Stomach (tissue), 4 donors: ENCODE results near the gene MND1.

ENCODE experiments used
- EP300 ChIP-seq: sonication (generic); formaldehyde crosslinking; IDR thresholded peaks from one replicate; pipeline ENCODE4 v1.6.1; 2017; ENCODE audit warnings: antibody characterized with exemption
- POLR2A ChIP-seq, 4 donors: fragments of 450-650 bp; IDR thresholded peaks; one replicate each; pipeline ENCODE4 v1.6.1; 2016; ENCODE audit warnings: antibody characterized with exemption in 4 of 4, control low read depth in 2 of 4, mild to moderate bottlenecking in 1 of 4, moderate library complexity in 1 of 4
- POLR2AphosphoS5 ChIP-seq, 3 donors: sonication (generic); formaldehyde crosslinking; IDR thresholded peaks; one replicate each; pipeline ENCODE4 v1.6.1; 2016; ENCODE audit warnings: antibody characterized with exemption in 3 of 3
- TF ChIP-seq, protein P1 (sequence below), 7 experiments: fragments of 450-650 bp in 4 of 7; fragments of 200-600 bp in 3 of 7; sonication (generic) in 3 of 7; IDR thresholded peaks; one replicate each; pipeline ENCODE4 v1.5.1; 2016 to 2019; ENCODE audit warnings: antibody characterized with exemption in 7 of 7, control low read depth in 2 of 7, mild to moderate bottlenecking in 1 of 7

- TF ChIP-seq, protein P1, sequence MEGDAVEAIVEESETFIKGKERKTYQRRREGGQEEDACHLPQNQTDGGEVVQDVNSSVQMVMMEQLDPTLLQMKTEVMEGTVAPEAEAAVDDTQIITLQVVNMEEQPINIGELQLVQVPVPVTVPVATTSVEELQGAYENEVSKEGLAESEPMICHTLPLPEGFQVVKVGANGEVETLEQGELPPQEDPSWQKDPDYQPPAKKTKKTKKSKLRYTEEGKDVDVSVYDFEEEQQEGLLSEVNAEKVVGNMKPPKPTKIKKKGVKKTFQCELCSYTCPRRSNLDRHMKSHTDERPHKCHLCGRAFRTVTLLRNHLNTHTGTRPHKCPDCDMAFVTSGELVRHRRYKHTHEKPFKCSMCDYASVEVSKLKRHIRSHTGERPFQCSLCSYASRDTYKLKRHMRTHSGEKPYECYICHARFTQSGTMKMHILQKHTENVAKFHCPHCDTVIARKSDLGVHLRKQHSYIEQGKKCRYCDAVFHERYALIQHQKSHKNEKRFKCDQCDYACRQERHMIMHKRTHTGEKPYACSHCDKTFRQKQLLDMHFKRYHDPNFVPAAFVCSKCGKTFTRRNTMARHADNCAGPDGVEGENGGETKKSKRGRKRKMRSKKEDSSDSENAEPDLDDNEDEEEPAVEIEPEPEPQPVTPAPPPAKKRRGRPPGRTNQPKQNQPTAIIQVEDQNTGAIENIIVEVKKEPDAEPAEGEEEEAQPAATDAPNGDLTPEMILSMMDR (IDR thresholded peaks at IDR 0.05) = no peak
- no peak for TF ChIP-seq EP300
- no peak for TF ChIP-seq POLR2AphosphoS5 (IDR thresholded peaks at IDR 0.05)
- TF ChIP-seq POLR2A (IDR thresholded peaks at IDR 0.05) = no peak
Observed at GRCh38 chr4:153426207-153426885, 81.9 kb downstream of the MND1 start.
